Thyroid gland (tissue), 4 donors: Measurements from ENCODE around the gene COQ10A. TPM values are rescaled to one million over a fixed set of nuclear protein-coding genes. Genes with fewer than 3 reads are reported as not detected.

Experiments used
- DNase-seq, 2 donors: peaks; one replicate each; pipeline ENCODE4 v3.0.0-alpha.2; 2019
- H3K27ac ChIP-seq, 3 donors: fragments of 200-600 bp; sonication (generic); 1 replicate in 2 of 3; 2 replicates in 1 of 3; pipeline ENCODE4 v1.5.1; 2016 to 2019; ENCODE audit warnings: mild to moderate bottlenecking in 1 of 3, moderate library complexity in 1 of 3
- H3K27me3 ChIP-seq: fragments of 200-600 bp; sonication (generic); one replicate; pipeline ENCODE4 v1.5.1; 2019
- H3K36me3 ChIP-seq, 2 donors: fragments of 200-600 bp; sonication (generic); one replicate each; pipeline ENCODE4 v1.5.1; 2016 to 2019
- H3K4me1 ChIP-seq, 2 donors: fragments of 200-600 bp; sonication (generic); one replicate each; pipeline ENCODE4 v1.5.1; 2017 to 2019
- H3K4me3 ChIP-seq, 3 donors: fragments of 200-600 bp; sonication (generic); replicated peaks in 1 of 3; 1 replicate in 2 of 3; 2 replicates in 1 of 3; pipeline ENCODE4 v1.5.1; 2016; ENCODE audit warnings: mild to moderate bottlenecking in 1 of 3
- H3K9me3 ChIP-seq: fragments of 200-600 bp; sonication (generic); one replicate; pipeline ENCODE4 v1.5.1; 2017
- CTCF ChIP-seq, 6 experiments: fragments of 200-600 bp in 3 of 6; fragments of 450-650 bp in 3 of 6; sonication (generic) in 3 of 6; IDR thresholded peaks; one replicate each; pipeline ENCODE4 v1.5.1; 2016 to 2019; ENCODE audit warnings: antibody characterized with exemption in 6 of 6, mild to moderate bottlenecking in 2 of 6, inconsistent platforms in 1 of 6, moderate library complexity in 1 of 6
- POLR2A ChIP-seq, 2 donors: fragments of 450-650 bp; IDR thresholded peaks; one replicate each; pipeline ENCODE4 v1.6.1; 2017; ENCODE audit warnings: antibody characterized with exemption in 2 of 2, mild to moderate bottlenecking in 2 of 2, moderate library complexity in 1 of 2
- WGBS, 2 donors: methylation state at CpG; one replicate each; pipeline ENCODE4 v1.1.5; 2017; 5-methylcytosine and 5-hydroxymethylcytosine counted together
- intact Hi-C: fragments of 100-400 bp; cut with DNase I; formaldehyde crosslinking; loops from one replicate; pipeline ENCODE4 v1.15.1; 2023
- total RNA-seq, 4 donors: library from RNA; depleted of rRNA; stranded (reverse); fragments of >200 nt; gene quantifications; one replicate each; pipeline ENCODE4 v1.2.3, GENCODE V29; 2016

The COQ10A gene
- total RNA-seq, 4 donors from 2014 or later = 11.3 to 28.7 (median 19.7) TPM

- H3K36me3 ChIP-seq = peaks cover 37 to 39% of the 10 kb centered on the region in 2 donors
- 66 to 76% methylated on average over 4 of the region's 4 CpGs for WGBS, 2 donors
- peaks cover 0 to 11% of the 10 kb centered on the region in 2 donors for H3K4me1 ChIP-seq
- DNase-seq = no peak
- intact Hi-C loops = no loop called here
- H3K4me3 ChIP-seq = no peak overlapping the region
- H3K9me3 ChIP-seq = no peaks in the 10 kb centered on the region
- H3K27ac ChIP-seq = no peak overlapping the region
- no peaks in the 10 kb centered on the region for H3K27me3 ChIP-seq
- TF ChIP-seq CTCF (IDR thresholded peaks at IDR 0.05) (no peak), POLR2A (IDR thresholded peaks at IDR 0.05) (no peak)
These were observed 19.5 kb downstream of the COQ10A start for GRCh38 chr12:56286044-56286830.

GRCh38 chr12:56288705-56289387 lies 22.1 kb downstream of the COQ10A start:
- Histone ChIP-seq H3K36me3 (peaks cover 13 to 14% of the 10 kb centered on the region in 2 donors), H3K9me3 (no peaks in the 10 kb centered on the region), H3K4me3 (no peak overlapping the region), H3K4me1 (peaks cover 0 to 21% of the 10 kb centered on the region in 2 donors), H3K27me3 (no peaks in the 10 kb centered on the region), H3K27ac (no peak overlapping the region)
- no peak for DNase-seq
- 85 to 86% methylated on average over 3 of the region's 3 CpGs for WGBS, 2 donors
- intact Hi-C loops = no loop called here
- TF ChIP-seq POLR2A (IDR thresholded peaks at IDR 0.05) (no peak), CTCF (IDR thresholded peaks at IDR 0.05) (no peak)

GRCh38 chr12:56293795-56294194 lies 27.1 kb downstream of the COQ10A start:
- DNase-seq = no peak
- peaks cover 15 to 36% of the 10 kb centered on the region in 2 donors for H3K4me1 ChIP-seq
- TF ChIP-seq CTCF (IDR thresholded peaks at IDR 0.05) = no peak
- no peak for TF ChIP-seq POLR2A (IDR thresholded peaks at IDR 0.05)
- no peak overlapping the region for H3K27ac ChIP-seq
- intact Hi-C loops = loop anchor here (10.0 kb wide), 1 partner anchor 171 kb away; the partner anchor contains the start of gene SPRYD4
- peaks cover 0 to 2% of the 10 kb centered on the region in 2 donors for H3K36me3 ChIP-seq
- WGBS, 2 donors = 82 to 96% methylated on average over 5 of the region's 5 CpGs
- H3K4me3 ChIP-seq = no peak overlapping the region
- no peaks in the 10 kb centered on the region for H3K9me3 ChIP-seq
- H3K27me3 ChIP-seq = no peaks in the 10 kb centered on the region

- Histone ChIP-seq H3K27me3 (no peaks in the 10 kb centered on the region), H3K9me3 (no peaks in the 10 kb centered on the region), H3K36me3 (no peaks in the 10 kb centered on the region), H3K27ac (no peak overlapping the region), H3K4me1 (peaks cover 28 to 44% of the 10 kb centered on the region in 2 donors), H3K4me3 (no peak overlapping the region)
- intact Hi-C loops = loop anchor here (10.0 kb wide), 1 partner anchor 169 kb away; the partner anchor contains the start of gene SPRYD4
- WGBS, 2 donors = 73 to 82% methylated on average over 5 of the region's 5 CpGs
- DNase-seq = no peak
- TF ChIP-seq CTCF (IDR thresholded peaks at IDR 0.05) = no peak
- no peak for TF ChIP-seq POLR2A (IDR thresholded peaks at IDR 0.05)
These were observed 29.6 kb downstream of the COQ10A start for GRCh38 chr12:56296295-56296694.

GRCh38 chr12:56297400-56297799 lies 30.7 kb downstream of the COQ10A start:
- no peaks in the 10 kb centered on the region for H3K36me3 ChIP-seq
- H3K27ac ChIP-seq = no peak overlapping the region
- intact Hi-C loops = loop anchor here (10.0 kb wide), 1 partner anchor 167 kb away; the partner anchor contains the start of gene SPRYD4
- no peaks in the 10 kb centered on the region for H3K27me3 ChIP-seq
- DNase-seq = no peak
- H3K4me3 ChIP-seq = no peak overlapping the region
- H3K4me1 ChIP-seq = peaks cover 36 to 43% of the 10 kb centered on the region in 2 donors
- TF ChIP-seq CTCF (IDR thresholded peaks at IDR 0.05) = no peak
- no peak for TF ChIP-seq POLR2A (IDR thresholded peaks at IDR 0.05)
- 91 to 94% methylated on average over 8 of the region's 8 CpGs for WGBS, 2 donors
- no peaks in the 10 kb centered on the region for H3K9me3 ChIP-seq
